Measurements from ENCODE around the gene MDK.

Gene MDK

DNA sequence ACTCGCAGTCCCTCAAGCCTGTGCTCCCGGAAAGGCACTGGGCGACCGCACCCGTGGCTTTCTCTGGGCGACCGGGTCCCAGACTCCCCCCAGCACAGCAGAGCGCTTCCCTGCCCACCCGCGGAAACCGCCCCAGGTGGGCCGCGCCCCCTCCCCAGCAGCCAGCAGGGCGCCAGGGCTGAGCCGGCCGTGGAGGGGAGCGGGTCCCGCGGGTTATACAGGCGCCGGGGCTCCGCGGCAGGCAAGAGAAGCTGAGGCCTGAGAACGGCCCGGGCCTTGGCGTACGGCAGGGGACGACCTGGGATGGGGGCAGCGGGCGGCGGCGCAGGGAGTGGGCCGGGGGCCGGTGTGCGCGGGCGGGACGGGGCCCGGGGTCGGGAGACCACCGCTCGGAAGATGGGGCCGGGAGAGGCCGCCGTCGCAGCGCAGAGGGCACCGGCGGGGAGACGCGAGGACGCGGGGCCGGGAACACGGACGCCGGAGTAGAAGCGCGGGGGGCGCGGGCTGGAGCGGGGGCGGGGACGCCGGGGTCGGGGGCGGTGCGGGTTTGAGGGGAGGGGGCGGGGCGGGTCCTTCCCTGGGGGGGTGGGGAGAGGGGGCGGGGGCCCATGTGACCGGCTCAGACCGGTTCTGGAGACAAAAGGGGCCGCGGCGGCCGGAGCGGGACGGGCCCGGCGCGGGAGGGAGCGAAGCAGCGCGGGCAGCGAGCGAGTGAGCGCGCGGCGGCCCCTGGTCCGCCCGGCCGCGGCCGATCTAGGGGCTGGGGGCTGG lies at the start of gene MDK (continued):
- TF ChIP-seq, protein P1, sequence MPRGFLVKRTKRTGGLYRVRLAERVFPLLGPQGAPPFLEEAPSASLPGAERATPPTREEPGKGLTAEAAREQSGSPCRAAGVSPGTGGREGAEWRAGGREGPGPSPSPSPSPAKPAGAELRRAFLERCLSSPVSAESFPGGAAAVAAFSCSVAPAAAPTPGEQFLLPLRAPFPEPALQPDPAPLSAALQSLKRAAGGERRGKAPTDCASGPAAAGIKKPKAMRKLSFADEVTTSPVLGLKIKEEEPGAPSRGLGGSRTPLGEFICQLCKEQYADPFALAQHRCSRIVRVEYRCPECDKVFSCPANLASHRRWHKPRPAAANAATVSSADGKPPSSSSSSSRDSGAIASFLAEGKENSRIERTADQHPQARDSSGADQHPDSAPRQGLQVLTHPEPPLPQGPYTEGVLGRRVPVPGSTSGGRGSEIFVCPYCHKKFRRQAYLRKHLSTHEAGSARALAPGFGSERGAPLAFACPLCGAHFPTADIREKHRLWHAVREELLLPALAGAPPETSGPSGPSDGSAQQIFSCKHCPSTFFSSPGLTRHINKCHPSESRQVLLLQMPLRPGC (tag by site-specific recombination; IDR thresholded peaks at IDR 0.05): no peak
- TF ChIP-seq BCL11A (tag by site-specific recombination; IDR thresholded peaks at IDR 0.05; ENCODE audit: low read depth): no peak
- TF ChIP-seq, protein P2, sequence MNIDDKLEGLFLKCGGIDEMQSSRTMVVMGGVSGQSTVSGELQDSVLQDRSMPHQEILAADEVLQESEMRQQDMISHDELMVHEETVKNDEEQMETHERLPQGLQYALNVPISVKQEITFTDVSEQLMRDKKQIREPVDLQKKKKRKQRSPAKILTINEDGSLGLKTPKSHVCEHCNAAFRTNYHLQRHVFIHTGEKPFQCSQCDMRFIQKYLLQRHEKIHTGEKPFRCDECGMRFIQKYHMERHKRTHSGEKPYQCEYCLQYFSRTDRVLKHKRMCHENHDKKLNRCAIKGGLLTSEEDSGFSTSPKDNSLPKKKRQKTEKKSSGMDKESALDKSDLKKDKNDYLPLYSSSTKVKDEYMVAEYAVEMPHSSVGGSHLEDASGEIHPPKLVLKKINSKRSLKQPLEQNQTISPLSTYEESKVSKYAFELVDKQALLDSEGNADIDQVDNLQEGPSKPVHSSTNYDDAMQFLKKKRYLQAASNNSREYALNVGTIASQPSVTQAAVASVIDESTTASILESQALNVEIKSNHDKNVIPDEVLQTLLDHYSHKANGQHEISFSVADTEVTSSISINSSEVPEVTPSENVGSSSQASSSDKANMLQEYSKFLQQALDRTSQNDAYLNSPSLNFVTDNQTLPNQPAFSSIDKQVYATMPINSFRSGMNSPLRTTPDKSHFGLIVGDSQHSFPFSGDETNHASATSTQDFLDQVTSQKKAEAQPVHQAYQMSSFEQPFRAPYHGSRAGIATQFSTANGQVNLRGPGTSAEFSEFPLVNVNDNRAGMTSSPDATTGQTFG (tag by site-specific recombination; IDR thresholded peaks at IDR 0.05; ENCODE audit: borderline replicate concordance): no peak
- no peak for TF ChIP-seq ZNF544 (tag by site-specific recombination; IDR thresholded peaks at IDR 0.05)
- TF ChIP-seq OVOL3 (tag by site-specific recombination; IDR thresholded peaks at IDR 0.05): no peak
- no peak for TF ChIP-seq SETDB1 (IDR thresholded peaks at IDR 0.05; ENCODE audit: insufficient read length, low read length)
- no peak for TF ChIP-seq EGR2 (tag by site-specific recombination; IDR thresholded peaks at IDR 0.05; ENCODE audit: low read depth)
- TF ChIP-seq ZNF394 (tag by site-specific recombination; IDR thresholded peaks at IDR 0.05; ENCODE audit: borderline replicate concordance): no peak
- no peak for TF ChIP-seq ZNF350 (tag by site-specific recombination; IDR thresholded peaks at IDR 0.05)
- TF ChIP-seq, protein P3, sequence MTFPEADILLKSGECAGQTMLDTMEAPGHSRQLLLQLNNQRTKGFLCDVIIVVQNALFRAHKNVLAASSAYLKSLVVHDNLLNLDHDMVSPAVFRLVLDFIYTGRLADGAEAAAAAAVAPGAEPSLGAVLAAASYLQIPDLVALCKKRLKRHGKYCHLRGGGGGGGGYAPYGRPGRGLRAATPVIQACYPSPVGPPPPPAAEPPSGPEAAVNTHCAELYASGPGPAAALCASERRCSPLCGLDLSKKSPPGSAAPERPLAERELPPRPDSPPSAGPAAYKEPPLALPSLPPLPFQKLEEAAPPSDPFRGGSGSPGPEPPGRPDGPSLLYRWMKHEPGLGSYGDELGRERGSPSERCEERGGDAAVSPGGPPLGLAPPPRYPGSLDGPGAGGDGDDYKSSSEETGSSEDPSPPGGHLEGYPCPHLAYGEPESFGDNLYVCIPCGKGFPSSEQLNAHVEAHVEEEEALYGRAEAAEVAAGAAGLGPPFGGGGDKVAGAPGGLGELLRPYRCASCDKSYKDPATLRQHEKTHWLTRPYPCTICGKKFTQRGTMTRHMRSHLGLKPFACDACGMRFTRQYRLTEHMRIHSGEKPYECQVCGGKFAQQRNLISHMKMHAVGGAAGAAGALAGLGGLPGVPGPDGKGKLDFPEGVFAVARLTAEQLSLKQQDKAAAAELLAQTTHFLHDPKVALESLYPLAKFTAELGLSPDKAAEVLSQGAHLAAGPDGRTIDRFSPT (tag by site-specific recombination; IDR thresholded peaks at IDR 0.05): no peak
- peak; percentile 77 for TF ChIP-seq ZBTB8A (tag by site-specific recombination; IDR thresholded peaks at IDR 0.05)
- no peak for TF ChIP-seq ZNF560 (tag by site-specific recombination; IDR thresholded peaks at IDR 0.05; ENCODE audit: borderline replicate concordance)
- TF ChIP-seq ZNF473 (tag by site-specific recombination; IDR thresholded peaks at IDR 0.05): no peak
- no peak for TF ChIP-seq SCRT1 (tag by site-specific recombination; IDR thresholded peaks at IDR 0.05; ENCODE audit: borderline replicate concordance)
- TF ChIP-seq ZNF354C (tag by site-specific recombination; IDR thresholded peaks at IDR 0.05; ENCODE audit: borderline replicate concordance, low read depth): no peak
- TF ChIP-seq, protein P4, sequence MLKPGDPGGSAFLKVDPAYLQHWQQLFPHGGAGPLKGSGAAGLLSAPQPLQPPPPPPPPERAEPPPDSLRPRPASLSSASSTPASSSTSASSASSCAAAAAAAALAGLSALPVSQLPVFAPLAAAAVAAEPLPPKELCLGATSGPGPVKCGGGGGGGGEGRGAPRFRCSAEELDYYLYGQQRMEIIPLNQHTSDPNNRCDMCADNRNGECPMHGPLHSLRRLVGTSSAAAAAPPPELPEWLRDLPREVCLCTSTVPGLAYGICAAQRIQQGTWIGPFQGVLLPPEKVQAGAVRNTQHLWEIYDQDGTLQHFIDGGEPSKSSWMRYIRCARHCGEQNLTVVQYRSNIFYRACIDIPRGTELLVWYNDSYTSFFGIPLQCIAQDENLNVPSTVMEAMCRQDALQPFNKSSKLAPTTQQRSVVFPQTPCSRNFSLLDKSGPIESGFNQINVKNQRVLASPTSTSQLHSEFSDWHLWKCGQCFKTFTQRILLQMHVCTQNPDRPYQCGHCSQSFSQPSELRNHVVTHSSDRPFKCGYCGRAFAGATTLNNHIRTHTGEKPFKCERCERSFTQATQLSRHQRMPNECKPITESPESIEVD (tag by site-specific recombination; IDR thresholded peaks at IDR 0.05): no peak
- TF ChIP-seq, protein P5, sequence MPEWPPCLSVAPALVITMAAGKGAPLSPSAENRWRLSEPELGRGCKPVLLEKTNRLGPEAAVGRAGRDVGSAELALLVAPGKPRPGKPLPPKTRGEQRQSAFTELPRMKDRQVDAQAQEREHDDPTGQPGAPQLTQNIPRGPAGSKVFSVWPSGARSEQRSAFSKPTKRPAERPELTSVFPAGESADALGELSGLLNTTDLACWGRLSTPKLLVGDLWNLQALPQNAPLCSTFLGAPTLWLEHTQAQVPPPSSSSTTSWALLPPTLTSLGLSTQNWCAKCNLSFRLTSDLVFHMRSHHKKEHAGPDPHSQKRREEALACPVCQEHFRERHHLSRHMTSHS (tag by site-specific recombination; IDR thresholded peaks at IDR 0.05): no peak
- no peak for TF ChIP-seq ZBTB7A (tag by site-specific recombination; IDR thresholded peaks at IDR 0.05; ENCODE audit: low read depth)
- TF ChIP-seq, protein P6, sequence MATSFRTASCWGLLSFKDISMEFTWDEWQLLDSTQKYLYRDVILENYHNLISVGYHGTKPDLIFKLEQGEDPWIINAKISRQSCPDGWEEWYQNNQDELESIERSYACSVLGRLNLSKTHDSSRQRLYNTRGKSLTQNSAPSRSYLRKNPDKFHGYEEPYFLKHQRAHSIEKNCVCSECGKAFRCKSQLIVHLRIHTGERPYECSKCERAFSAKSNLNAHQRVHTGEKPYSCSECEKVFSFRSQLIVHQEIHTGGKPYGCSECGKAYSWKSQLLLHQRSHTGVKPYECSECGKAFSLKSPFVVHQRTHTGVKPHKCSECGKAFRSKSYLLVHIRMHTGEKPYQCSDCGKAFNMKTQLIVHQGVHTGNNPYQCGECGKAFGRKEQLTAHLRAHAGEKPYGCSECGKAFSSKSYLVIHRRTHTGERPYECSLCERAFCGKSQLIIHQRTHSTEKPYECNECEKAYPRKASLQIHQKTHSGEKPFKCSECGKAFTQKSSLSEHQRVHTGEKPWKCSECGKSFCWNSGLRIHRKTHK (tag by site-specific recombination; IDR thresholded peaks at IDR 0.05): no peak
- TF ChIP-seq ZNF707 (tag by site-specific recombination; IDR thresholded peaks at IDR 0.05): no peak
- TF ChIP-seq ZBTB17 (tag by site-specific recombination; IDR thresholded peaks at IDR 0.05): peak; percentile 82
- TF ChIP-seq, protein P7, sequence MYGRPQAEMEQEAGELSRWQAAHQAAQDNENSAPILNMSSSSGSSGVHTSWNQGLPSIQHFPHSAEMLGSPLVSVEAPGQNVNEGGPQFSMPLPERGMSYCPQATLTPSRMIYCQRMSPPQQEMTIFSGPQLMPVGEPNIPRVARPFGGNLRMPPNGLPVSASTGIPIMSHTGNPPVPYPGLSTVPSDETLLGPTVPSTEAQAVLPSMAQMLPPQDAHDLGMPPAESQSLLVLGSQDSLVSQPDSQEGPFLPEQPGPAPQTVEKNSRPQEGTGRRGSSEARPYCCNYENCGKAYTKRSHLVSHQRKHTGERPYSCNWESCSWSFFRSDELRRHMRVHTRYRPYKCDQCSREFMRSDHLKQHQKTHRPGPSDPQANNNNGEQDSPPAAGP (tag by site-specific recombination; IDR thresholded peaks at IDR 0.05): no peak
- TF ChIP-seq KLF9 (tag by site-specific recombination; IDR thresholded peaks at IDR 0.05; ENCODE audit: low read depth): no peak
- no peak for TF ChIP-seq IKZF3 (tag by site-specific recombination; IDR thresholded peaks at IDR 0.05)
- TF ChIP-seq GLIS1 (tag by site-specific recombination; IDR thresholded peaks at IDR 0.05): no peak; the same call in 1 of the 2 replicates
- TF ChIP-seq, protein P8, sequence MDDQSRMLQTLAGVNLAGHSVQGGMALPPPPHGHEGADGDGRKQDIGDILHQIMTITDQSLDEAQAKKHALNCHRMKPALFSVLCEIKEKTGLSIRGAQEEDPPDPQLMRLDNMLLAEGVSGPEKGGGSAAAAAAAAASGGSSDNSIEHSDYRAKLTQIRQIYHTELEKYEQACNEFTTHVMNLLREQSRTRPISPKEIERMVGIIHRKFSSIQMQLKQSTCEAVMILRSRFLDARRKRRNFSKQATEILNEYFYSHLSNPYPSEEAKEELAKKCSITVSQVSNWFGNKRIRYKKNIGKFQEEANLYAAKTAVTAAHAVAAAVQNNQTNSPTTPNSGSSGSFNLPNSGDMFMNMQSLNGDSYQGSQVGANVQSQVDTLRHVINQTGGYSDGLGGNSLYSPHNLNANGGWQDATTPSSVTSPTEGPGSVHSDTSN (CRISPR knock-in tag; IDR thresholded peaks at IDR 0.05): no peak
